SK-MEL-5 (cell line): ENCODE data around the gene MEGF6. TPM values are rescaled to one million over a fixed set of nuclear protein-coding genes. Genes with fewer than 3 reads are reported as not detected.

ENCODE experiments used
- DNase-seq: peaks from one replicate; pipeline ENCODE4 v3.0.0-alpha.2; 2016; ENCODE audit warnings: low read depth, low spot score
- in situ Hi-C: cut with HindIII; loops from 2 replicates; pipeline ENCODE4 v1.10.0; 2016; ENCODE audit warnings: low sequenced_read_pairs, high pct_unique_total_duplicates, low pct_unique_long_range_greater_than_20kb
- total RNA-seq: library from RNA; depleted of rRNA; stranded (reverse); fragments of >200 nt; shearing (Covaris generic); gene quantifications from 2 replicates; pipeline ENCODE4 v1.2.3, GENCODE V29; 2014

Gene MEGF6
- total RNA-seq, 1 experiment from 2014 or later: 0.90 TPM

DNA sequence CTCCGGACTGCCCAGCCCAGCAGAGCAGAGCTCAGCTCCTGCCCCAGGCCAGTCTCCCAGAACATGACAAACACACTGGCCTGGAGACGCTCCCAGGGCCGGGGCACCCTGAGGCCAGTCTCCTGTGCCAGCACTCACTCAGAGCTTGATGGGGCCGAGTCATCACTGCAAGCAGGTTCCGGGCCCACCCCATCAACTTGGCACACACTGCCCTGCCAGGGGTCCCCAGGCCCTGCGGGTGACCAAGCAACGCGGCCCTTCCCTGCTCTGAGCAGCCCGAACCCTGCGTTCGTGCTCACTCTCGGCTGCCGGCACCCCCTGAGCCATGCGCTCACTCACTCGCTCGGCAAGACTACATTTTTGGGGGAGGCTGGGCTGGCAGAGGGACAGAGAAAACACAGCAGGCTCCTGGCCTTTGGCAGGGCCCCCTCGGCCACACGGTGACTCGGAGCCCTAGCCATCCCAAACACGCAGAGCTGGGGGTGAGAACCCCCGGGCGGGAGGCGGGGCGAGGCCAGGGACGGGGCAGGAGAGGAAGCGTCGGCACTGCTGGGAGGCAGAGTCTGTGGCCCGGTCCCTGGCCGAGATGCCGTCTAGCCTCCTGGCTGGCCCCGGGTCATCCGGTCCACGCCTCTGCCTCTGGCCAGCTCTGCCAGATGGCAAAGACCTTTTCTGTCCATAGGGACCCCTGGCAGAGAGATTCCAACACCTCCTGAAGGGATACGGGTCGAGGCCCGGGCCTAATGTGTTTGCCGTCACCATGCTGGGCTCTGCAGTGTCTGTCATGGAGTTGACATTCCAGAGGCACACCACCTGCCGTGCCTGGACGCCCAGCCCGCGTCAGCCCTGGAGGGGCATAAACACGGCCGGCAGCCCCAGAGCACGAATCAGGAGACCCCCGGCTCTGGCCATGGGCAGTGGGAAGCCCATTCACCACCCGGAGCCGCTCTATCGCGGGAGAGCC is 68.0 kb downstream of the MEGF6 start:
- no peak for DNase-seq
- in situ Hi-C loops: no loop called here

DNA sequence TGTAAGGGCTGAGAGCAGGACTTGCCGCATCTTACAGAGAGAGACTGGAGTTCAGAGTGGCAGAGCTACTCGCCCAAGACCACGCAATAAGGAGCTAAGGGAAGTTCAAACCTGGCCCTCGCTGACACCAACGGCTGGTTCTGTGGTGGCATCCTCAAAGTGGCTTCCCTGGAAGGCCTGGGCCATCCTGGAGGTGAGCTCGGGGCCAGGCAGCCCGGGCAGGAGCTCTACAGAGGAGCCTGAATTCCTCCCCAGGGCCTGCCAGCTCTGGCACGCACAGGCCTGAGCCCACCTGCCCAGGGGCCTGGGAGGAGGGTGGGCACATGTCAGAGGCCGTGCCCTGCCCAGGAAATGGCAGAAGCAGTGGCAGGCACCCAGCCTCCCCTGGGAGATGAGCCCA is 68.6 kb downstream of the MEGF6 start:
- in situ Hi-C loops: no loop called here
- no peak for DNase-seq

DNA sequence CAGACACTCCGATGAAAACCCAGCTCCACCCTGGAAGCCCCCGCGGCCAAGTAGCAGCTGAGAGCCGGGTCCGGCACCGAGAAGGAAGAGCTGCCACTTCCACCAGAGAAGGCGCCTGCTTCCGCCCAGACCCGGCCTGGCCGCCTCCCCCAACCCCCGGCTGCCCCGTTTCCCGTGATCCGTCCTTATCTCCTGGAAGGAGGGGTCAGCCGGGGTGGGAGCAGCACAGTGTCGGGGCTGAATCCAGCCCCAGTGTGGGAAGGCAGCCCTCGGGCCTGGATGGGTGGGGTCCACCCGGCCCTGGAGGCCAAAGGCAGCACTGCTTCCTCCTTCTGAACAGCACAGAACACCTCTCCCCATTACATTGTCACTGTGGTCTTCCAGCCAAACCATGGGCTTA is 69.4 kb downstream of the MEGF6 start:
- in situ Hi-C loops: no loop called here
- no peak for DNase-seq

DNA sequence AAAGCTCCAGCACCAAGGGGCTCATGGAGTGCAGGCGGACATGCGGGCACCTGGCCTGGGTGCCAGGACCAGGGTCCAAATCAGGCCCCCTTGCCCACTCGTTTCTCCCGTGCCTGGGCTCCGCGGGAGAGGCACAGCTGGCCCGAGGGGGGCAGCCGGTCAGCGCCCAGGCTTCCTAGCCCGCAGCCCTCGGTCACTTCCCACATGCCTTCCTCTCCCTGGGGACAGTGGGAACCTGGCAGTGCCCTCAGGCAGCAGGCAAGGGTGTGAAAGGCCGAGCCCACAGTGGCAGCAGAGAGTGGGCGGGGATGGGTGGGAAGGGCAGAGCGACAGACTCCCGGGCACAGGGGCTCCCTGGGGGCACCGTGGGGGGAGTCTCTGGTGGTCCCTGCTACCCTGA is 69.8 kb downstream of the MEGF6 start:
- in situ Hi-C loops: no loop called here
- no peak for DNase-seq

DNA sequence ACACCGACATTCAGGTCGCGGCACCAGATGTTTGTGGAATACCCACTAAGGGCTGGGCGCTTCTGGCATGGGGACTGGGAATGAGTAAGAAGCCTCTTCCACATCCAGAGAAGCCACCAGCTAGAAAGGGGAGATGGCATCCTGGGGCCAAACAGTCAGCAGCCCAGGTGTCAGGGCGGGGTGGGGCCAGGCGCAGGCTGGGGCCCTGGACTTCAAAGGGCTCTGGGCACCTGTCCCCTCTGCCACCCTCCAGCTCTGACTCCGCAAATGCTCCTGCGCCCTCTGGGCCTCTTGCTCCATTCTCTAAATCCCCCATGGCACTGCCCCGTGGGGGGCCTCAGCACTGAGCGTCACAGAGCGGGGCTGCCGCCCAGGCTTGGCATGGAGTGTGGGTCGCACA is 70.4 kb downstream of the MEGF6 start:
- in situ Hi-C loops: no loop called here
- no peak for DNase-seq

DNA sequence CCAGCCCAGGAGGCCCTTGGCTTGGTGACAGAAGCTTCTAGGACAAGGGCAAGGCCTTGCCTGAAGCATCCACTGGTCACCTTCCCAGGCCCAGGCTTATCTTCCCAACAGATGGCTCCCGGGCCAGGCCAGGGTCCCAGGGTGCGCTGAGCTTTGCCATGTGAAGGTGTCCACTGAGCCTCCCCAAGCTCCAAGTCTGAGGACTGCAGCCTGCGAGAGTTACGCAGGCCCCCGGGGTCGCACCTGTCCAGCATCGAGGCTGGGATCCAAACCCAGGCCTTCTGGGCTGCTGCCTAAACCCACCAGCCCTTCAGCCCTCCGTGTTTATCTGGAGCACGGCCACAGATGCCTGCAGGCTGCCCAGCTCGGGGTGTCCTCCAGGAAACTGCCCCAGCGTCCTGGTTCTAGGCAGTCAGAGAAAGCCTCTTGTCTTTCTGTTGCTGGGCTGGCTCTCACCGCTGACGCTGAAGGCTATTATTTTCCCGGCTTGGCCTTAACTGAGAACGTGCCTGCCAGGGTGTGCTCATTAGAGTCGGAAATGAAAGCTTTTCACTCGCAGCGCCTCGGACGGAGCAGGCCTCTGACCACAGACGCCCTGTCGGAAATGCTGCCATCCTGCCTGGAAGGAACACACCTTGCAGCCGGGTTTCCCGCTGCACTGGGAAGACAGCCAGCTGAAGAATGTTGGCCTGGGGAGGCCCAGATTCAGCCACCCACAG is 71.4 kb downstream of the MEGF6 start:
- no peak for DNase-seq
- in situ Hi-C loops: no loop called here

DNA sequence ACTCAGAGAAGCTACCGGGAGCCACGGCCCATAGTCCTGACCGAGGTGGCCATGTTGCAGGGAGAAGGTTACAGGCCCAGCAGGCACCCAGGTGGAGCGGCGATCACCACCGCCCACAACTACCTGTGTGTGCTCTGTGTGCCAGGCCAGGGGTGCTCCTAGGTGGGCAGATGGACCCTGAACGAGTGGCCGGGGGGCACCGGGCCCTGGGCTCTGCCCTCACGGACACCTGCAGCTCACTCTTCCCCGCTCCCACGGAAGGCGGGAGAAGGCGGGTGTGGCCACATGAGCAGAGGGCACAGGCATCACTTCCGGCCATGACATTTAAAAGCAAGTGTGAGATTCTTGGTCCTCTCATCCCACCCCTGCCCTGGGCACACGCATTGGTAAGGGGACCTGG is 73.9 kb downstream of the MEGF6 start:
- DNase-seq: no peak
- in situ Hi-C loops: no loop called here

GRCh38 chr1:3536420-3537195 is 74.7 kb downstream of the MEGF6 start:
- DNase-seq: no peak
- in situ Hi-C loops: no loop called here

DNA sequence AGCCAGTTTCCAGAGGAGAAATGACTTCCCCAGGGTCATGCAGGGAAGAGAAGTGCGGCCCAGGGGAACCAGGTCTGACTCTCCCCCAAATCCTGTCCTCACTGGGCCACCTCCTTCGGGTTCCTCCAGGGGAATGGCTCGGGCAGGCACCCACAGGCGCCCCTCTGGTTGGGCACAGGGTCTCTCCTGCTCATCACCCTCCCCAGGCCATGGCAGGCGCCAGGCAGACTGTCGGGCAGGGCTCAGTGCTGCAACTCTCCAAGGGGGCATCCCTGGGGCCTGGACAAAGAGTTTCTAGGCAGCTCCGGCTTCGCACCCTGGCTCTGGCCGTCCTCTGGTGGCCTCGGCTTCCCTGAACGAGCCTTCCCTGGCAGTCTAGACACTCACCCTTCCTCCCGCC is 75.6 kb downstream of the MEGF6 start:
- DNase-seq: no peak
- in situ Hi-C loops: no loop called here

DNA sequence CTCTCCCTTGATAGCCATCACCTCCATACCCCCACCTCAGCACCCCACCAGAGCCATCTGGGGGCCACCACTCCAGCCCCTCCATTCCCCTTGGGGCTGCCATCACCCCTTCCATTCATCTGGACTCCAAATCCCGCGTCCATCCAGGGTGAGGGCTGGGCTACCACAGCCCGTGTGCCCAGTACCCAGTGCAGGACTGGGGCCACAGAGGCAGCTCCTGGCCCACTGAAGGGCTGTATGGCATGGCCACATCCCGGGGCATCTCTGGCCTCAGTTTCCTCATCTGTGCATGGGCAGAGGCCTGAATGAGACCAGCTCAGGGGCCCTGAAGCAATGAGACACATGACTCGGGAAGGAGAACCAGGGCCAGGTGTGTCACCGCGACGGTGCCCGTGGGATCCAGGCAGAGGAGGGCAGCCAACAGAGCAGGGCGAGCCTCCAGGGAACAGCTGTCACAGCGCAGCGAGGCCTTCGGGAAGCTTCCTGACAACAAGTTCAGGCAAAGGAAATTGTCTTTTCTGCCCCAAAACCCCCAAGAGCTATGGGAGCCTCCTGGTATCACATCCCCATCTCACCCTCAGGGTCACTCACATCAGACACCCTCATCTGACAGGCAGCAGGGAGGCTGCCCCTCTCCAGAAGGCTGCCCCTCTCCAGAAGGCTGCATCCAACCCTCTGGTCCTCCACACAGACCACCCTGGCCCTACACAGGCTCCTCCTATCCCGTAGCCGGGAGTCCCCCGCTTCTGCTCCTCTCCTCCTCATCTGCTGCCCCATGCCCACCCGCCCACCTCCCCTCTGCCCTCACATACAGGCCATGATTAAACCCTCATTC is 76.3 kb downstream of the MEGF6 start:
- in situ Hi-C loops: no loop called here
- DNase-seq: no peak

GRCh38 chr1:3533067-3534048 is 78.0 kb downstream of the MEGF6 start:
- in situ Hi-C loops: no loop called here
- no peak for DNase-seq

DNA sequence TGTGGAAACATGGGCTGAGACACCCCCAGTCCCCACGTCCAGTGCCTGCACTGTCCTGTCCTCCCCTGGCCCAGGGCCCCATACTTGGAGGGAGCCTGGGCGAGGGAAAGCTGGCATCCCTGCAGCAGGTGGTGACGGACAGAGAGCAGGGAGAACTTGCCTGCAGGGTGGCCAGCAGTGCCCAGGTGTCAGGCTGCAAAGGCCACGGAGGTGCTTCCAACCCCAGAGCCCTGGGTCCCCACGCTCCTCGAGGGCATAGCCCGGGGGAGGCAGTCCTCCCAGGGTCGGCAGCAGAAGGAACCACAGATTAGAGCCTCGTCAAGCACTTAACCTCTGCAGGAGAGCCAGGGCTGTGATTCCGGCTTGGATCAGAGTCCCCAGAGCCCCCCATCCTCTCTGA is 79.4 kb downstream of the MEGF6 start:
- no peak for DNase-seq
- in situ Hi-C loops: no loop called here

DNA sequence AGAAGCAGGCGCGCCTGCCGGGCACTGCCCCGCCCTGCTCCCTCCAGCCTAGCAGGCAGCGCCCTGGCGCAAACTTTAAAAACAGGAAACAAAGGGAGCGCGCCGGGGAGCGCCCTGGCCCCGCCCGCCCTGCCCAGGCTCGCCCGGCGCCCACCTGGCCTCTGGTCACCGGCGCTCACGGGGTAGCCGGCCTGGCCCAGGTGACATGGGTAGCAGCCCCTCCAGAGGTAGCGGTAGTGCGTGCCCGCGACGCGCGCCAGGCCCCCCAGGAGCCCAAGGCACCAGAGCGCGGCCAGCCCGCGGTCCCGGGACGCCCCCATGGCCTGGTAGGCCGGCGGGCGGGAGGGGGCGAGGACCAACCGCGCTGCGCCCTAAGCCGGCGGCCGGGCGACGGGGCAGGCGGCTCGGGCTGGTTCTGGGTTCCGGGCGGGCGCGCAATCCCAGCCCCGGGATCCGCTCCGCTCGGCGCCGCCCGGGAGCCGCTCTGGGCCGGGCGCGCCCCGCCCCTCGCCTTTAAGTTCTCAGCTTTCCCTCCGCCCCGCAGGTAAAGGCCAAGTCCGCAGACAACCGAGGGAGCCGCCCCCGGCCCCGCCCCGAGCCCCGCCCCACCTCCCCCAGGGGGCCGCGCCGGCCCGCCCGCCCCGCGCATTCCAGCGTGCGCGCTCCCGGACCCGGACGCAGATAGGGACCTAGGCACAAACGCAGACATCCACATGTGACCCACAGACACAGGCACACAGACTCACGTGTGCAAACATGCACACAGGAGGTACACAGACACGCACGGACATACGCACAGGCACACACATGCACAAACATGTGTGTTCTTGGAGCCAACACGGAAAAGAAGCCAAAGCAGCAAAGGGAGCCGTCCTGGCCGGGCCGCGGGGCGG is 80.1 kb downstream of the MEGF6 start:
- in situ Hi-C loops: no loop called here

DNA sequence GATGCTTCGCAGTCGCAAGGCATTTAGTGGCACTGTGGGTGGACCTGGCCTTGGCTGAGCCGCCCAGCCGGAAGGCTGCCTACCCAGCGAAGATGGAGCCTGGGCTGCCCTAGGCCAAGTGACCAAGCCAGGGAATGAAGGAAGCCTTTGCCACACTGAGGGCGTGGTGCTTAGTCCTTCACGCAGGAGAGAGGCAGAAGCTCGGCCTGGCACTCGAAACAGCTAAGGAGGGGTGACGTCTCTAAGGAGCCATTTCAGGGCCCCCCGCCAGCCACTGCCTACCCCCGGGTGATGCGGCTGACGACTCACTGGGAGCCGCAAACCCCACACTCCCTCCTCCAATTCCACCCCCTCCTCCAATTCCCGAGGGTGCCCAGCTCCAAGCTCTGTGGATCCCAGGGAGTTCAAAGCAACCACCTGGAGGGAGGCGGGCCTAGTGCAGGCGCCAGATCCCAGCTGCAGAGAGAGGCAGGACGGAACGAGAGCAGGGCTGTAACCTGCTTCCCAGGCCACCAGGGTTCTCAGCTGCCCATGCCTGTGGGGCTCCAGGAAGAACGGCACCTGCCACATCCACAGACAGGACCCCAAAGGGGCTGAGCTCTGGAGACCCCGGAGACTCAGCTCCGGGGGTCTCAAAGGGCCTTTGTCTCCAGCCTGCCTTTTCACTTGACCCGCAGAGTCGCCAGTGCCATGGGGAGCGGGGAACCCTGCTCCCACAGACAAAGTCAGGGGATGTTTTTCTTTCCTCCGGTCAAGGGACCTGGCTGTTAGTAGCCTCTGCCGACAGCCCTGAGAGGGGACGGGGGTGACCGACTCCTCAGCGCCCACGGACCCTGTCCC is 81.0 kb downstream of the MEGF6 start:
- DNase-seq: no peak
- in situ Hi-C loops: no loop called here

More for the DNA sequence above, 80.1 kb downstream of the MEGF6 start:
- peak; percentile 65 for DNase-seq
